T-helper 2 cell treated with Interferon-gamma antibody and Interleukin-4, amounts not matched to agents 5 μg/mL and 100 μg/mL, for 36 hours (primary cell): ENCODE results near the gene ZC3H7B.
"Not testable (repeated sequence)": the region's sequence is repeated elsewhere in the genome, so short reads cannot be mapped to it uniquely, and the experiment has no call there.

Experiments used
- DNase-seq: peaks from one replicate; pipeline ENCODE4 v3.0.0; 2021; ENCODE audit warnings: low spot score
- H3K27ac Mint-ChIP-seq: one replicate; pipeline ENCODE4 v1.8.0; 2021; ENCODE audit warnings: mild to moderate bottlenecking, mixed read lengths
- H3K27me3 Mint-ChIP-seq: one replicate; pipeline ENCODE4 v1.8.0; 2021; ENCODE audit warnings: low read depth, mixed read lengths
- H3K36me3 Mint-ChIP-seq: one replicate; pipeline ENCODE4 v1.8.0; 2021; ENCODE audit warnings: low read depth, mixed read lengths
- H3K4me1 Mint-ChIP-seq: one replicate; pipeline ENCODE4 v1.8.0; 2021; ENCODE audit warnings: low read depth, mixed read lengths
- H3K4me3 Mint-ChIP-seq: one replicate; pipeline ENCODE4 v1.8.0; 2022; ENCODE audit warnings: mild to moderate bottlenecking, moderate library complexity, mixed read lengths
- H3K9me3 Mint-ChIP-seq: one replicate; pipeline ENCODE4 v1.8.0; 2021; ENCODE audit warnings: mixed read lengths

Gene ZC3H7B

GRCh38 chr22:41273128-41273527, 28.2 kb upstream of the ZC3H7B start:
- Mint-ChIP-seq H3K36me3 (peaks cover 53% of the 10 kb centered on the region), H3K9me3 (no peaks in the 10 kb centered on the region), H3K27me3 (no peaks in the 10 kb centered on the region), H3K4me1 (peaks cover 3% of the 10 kb centered on the region), H3K27ac (no peak overlapping the region), H3K4me3 (no peak overlapping the region)
- DNase-seq = no peak

GRCh38 chr22:41274856-41275255, 26.5 kb upstream of the ZC3H7B start:
- Mint-ChIP-seq H3K27me3 (no peaks in the 10 kb centered on the region), H3K36me3 (peaks cover 52% of the 10 kb centered on the region), H3K27ac (no peak overlapping the region), H3K9me3 (no peaks in the 10 kb centered on the region), H3K4me3 (no peak overlapping the region), H3K4me1 (peaks cover 1% of the 10 kb centered on the region)
- DNase-seq = no peak

GRCh38 chr22:41280065-41280464, 21.3 kb upstream of the ZC3H7B start:
- no peaks in the 10 kb centered on the region for H3K9me3 Mint-ChIP-seq
- H3K27ac Mint-ChIP-seq = no peak overlapping the region
- peaks cover 42% of the 10 kb centered on the region for H3K36me3 Mint-ChIP-seq
- no peak overlapping the region for H3K4me3 Mint-ChIP-seq
- no peaks in the 10 kb centered on the region for H3K27me3 Mint-ChIP-seq
- H3K4me1 Mint-ChIP-seq = peaks cover 10% of the 10 kb centered on the region
- no peak for DNase-seq

GRCh38 chr22:41280854-41281253, 20.5 kb upstream of the ZC3H7B start:
- Mint-ChIP-seq H3K27me3 (no peaks in the 10 kb centered on the region), H3K9me3 (no peaks in the 10 kb centered on the region), H3K4me1 (peaks cover 13% of the 10 kb centered on the region), H3K4me3 (no peak overlapping the region), H3K36me3 (peaks cover 43% of the 10 kb centered on the region), H3K27ac (peak overlapping the region; percentile 56)
- no peak for DNase-seq

- peaks cover 23% of the 10 kb centered on the region for H3K36me3 Mint-ChIP-seq
- H3K27ac Mint-ChIP-seq = peak overlapping the region; percentile 96
- peak overlapping the region; percentile 96 for H3K4me3 Mint-ChIP-seq
- H3K27me3 Mint-ChIP-seq = no peaks in the 10 kb centered on the region
- DNase-seq = no peak
- no peaks in the 10 kb centered on the region for H3K9me3 Mint-ChIP-seq
- peaks cover 19% of the 10 kb centered on the region for H3K4me1 Mint-ChIP-seq
Observed at GRCh38 chr22:41284465-41284864, 16.9 kb upstream of the ZC3H7B start.

- DNase-seq = peak; percentile 95
- H3K4me1 Mint-ChIP-seq = peaks cover 19% of the 10 kb centered on the region
- peak overlapping the region; percentile 96 for H3K27ac Mint-ChIP-seq
- H3K9me3 Mint-ChIP-seq = no peaks in the 10 kb centered on the region
- peak overlapping the region; percentile 96 for H3K4me3 Mint-ChIP-seq
- H3K36me3 Mint-ChIP-seq = peaks cover 22% of the 10 kb centered on the region
- H3K27me3 Mint-ChIP-seq = no peaks in the 10 kb centered on the region
Observed at GRCh38 chr22:41285441-41285819, 15.9 kb upstream of the ZC3H7B start.

GRCh38 chr22:41285820-41286638, 15.3 kb upstream of the ZC3H7B start, which contains the start of gene RANGAP1:
Gene RANGAP1, minus strand, starts transcription at chr22:41286187. Its CDS starts 5,143 bp downstream, at chr22:41281044.
- Mint-ChIP-seq H3K9me3 (no peaks in the 10 kb centered on the region), H3K36me3 (peaks cover 20% of the 10 kb centered on the region), H3K4me1 (peaks cover 17% of the 10 kb centered on the region), H3K27ac (peak within 1 kb of the TSS; percentile 96), H3K4me3 (peak within 1 kb of the TSS; percentile 96), H3K27me3 (no peaks in the 10 kb centered on the region)
- peak; percentile 99 for DNase-seq

GRCh38 chr22:41286639-41287091, 14.7 kb upstream of the ZC3H7B start:
- peak overlapping the region; percentile 96 for H3K27ac Mint-ChIP-seq
- H3K9me3 Mint-ChIP-seq = no peaks in the 10 kb centered on the region
- H3K4me3 Mint-ChIP-seq = peak overlapping the region; percentile 96
- H3K4me1 Mint-ChIP-seq = peaks cover 17% of the 10 kb centered on the region
- H3K27me3 Mint-ChIP-seq = no peaks in the 10 kb centered on the region
- H3K36me3 Mint-ChIP-seq = peaks cover 20% of the 10 kb centered on the region
- no peak for DNase-seq

- no peaks in the 10 kb centered on the region for H3K9me3 Mint-ChIP-seq
- no peak for DNase-seq
- peak overlapping the region; percentile 65 for H3K27ac Mint-ChIP-seq
- peaks cover 15% of the 10 kb centered on the region for H3K4me1 Mint-ChIP-seq
- no peaks in the 10 kb centered on the region for H3K27me3 Mint-ChIP-seq
- H3K36me3 Mint-ChIP-seq = peaks cover 13% of the 10 kb centered on the region
- peak overlapping the region; percentile 41 for H3K4me3 Mint-ChIP-seq
Observed at GRCh38 chr22:41288245-41288946, 12.9 kb upstream of the ZC3H7B start.

- Mint-ChIP-seq H3K27ac (no peak overlapping the region), H3K9me3 (no peaks in the 10 kb centered on the region), H3K36me3 (peaks cover 6% of the 10 kb centered on the region), H3K4me3 (no peak overlapping the region), H3K27me3 (no peaks in the 10 kb centered on the region), H3K4me1 (peaks cover 12% of the 10 kb centered on the region)
- DNase-seq = no peak
Observed at GRCh38 chr22:41289671-41290070, 11.7 kb upstream of the ZC3H7B start.

- Mint-ChIP-seq H3K4me3 (no peak overlapping the region), H3K9me3 (no peaks in the 10 kb centered on the region), H3K27ac (no peak overlapping the region), H3K4me1 (peaks cover 8% of the 10 kb centered on the region), H3K36me3 (no peaks in the 10 kb centered on the region), H3K27me3 (no peaks in the 10 kb centered on the region)
- DNase-seq = no peak
Observed at GRCh38 chr22:41290262-41291221, 10.8 kb upstream of the ZC3H7B start.

GRCh38 chr22:41294816-41295215, 6.5 kb upstream of the ZC3H7B start:
- H3K9me3 Mint-ChIP-seq, H3K4me3 Mint-ChIP-seq, DNase-seq, H3K4me1 Mint-ChIP-seq, H3K27ac Mint-ChIP-seq, H3K27me3 Mint-ChIP-seq, H3K36me3 Mint-ChIP-seq: not testable (repeated sequence)

GRCh38 chr22:41296826-41297667, 4.3 kb upstream of the ZC3H7B start:
- Mint-ChIP-seq H3K27ac (no peak overlapping the region), H3K36me3 (no peaks in the 10 kb centered on the region)

More at GRCh38 chr22:41296826-41297667, 4.3 kb upstream of the ZC3H7B start:
- Mint-ChIP-seq H3K27me3 (no peaks in the 10 kb centered on the region), H3K4me3 (no peak overlapping the region), H3K4me1 (peaks cover 5% of the 10 kb centered on the region), H3K9me3 (no peaks in the 10 kb centered on the region)
- DNase-seq = no peak
